Suprapubic skin (tissue), 4 donors: ENCODE measurements around the gene TNNI3. TPM values are rescaled to one million over a fixed set of nuclear protein-coding genes. Genes with fewer than 3 reads are reported as not detected.

Experiments used
- DNase-seq, 2 donors: peaks; one replicate each; pipeline ENCODE4 v3.0.0-alpha.2; 2019; ENCODE audit warnings: low spot score in 2 of 2
- H3K27ac ChIP-seq: fragments of 200-600 bp; sonication (generic); one replicate; pipeline ENCODE4 v1.5.1; 2019
- H3K27me3 ChIP-seq: fragments of 200-600 bp; sonication (generic); one replicate; pipeline ENCODE4 v1.5.1; 2019
- H3K36me3 ChIP-seq: fragments of 200-600 bp; sonication (generic); one replicate; pipeline ENCODE4 v1.5.1; 2019
- H3K4me1 ChIP-seq: fragments of 200-600 bp; sonication (generic); one replicate; pipeline ENCODE4 v1.5.1; 2019
- H3K4me3 ChIP-seq: fragments of 200-600 bp; sonication (generic); one replicate; pipeline ENCODE4 v1.5.1; 2019; ENCODE audit warnings: mild to moderate bottlenecking
- H3K9me3 ChIP-seq: fragments of 200-600 bp; sonication (generic); one replicate; pipeline ENCODE4 v1.5.1; 2019
- CTCF ChIP-seq, 2 donors: fragments of 200-600 bp in 1 of 2; fragments of 450-650 bp in 1 of 2; sonication (generic) in 1 of 2; IDR thresholded peaks; one replicate each; pipeline ENCODE4 v1.5.1; 2016 to 2019; ENCODE audit warnings: antibody characterized with exemption in 2 of 2, mild to moderate bottlenecking in 1 of 2, moderate library complexity in 1 of 2
- EP300 ChIP-seq: sonication (generic); formaldehyde crosslinking; IDR thresholded peaks from one replicate; pipeline ENCODE4 v1.6.1; 2017; ENCODE audit warnings: antibody characterized with exemption
- POLR2A ChIP-seq, 2 donors: fragments of 450-650 bp; IDR thresholded peaks; one replicate each; pipeline ENCODE4 v1.6.1; 2017; ENCODE audit warnings: antibody characterized with exemption in 2 of 2, mild to moderate bottlenecking in 2 of 2, moderate library complexity in 2 of 2
- POLR2AphosphoS5 ChIP-seq, 3 donors: sonication (generic); formaldehyde crosslinking; IDR thresholded peaks; one replicate each; pipeline ENCODE4 v1.6.1; 2017; ENCODE audit warnings: antibody characterized with exemption in 3 of 3
- WGBS: methylation state at CpG from one replicate; pipeline ENCODE4 v1.1.5; 2018; 5-methylcytosine and 5-hydroxymethylcytosine counted together
- total RNA-seq, 4 donors: library from RNA; depleted of rRNA; stranded (reverse); fragments of >200 nt; gene quantifications; one replicate each; pipeline ENCODE4 v1.1.0, GENCODE V29; 2016

Gene TNNI3
- total RNA-seq, 4 donors from 2014 or later = 1.7 to 4.7 (median 3.2) TPM

- no peak for TF ChIP-seq CTCF (IDR thresholded peaks at IDR 0.05)
- TF ChIP-seq EP300 = no peak
- TF ChIP-seq POLR2AphosphoS5 (IDR thresholded peaks at IDR 0.05) = no peak
- TF ChIP-seq POLR2A (IDR thresholded peaks at IDR 0.05) = no peak
- Histone ChIP-seq H3K36me3 (no peaks in the 10 kb centered on the region), H3K9me3 (no peaks in the 10 kb centered on the region), H3K27ac (no peak overlapping the region), H3K4me1 (no peaks in the 10 kb centered on the region), H3K4me3 (no peak overlapping the region), H3K27me3 (peaks cover 49% of the 10 kb centered on the region)
- 23% methylated on average over 3 of the region's 3 CpGs for WGBS
- DNase-seq = no peak
Measured at GRCh38 chr19:55134736-55135135, 22.8 kb downstream of the TNNI3 start.

- Histone ChIP-seq H3K27ac (no peak overlapping the region), H3K27me3 (peaks cover 51% of the 10 kb centered on the region), H3K36me3 (no peaks in the 10 kb centered on the region), H3K9me3 (no peaks in the 10 kb centered on the region), H3K4me1 (no peaks in the 10 kb centered on the region), H3K4me3 (no peak overlapping the region)
- WGBS = 61% methylated on average over 24 of the region's 25 CpGs
- TF ChIP-seq CTCF (IDR thresholded peaks at IDR 0.05) = no peak
- no peak for TF ChIP-seq EP300
- TF ChIP-seq POLR2A (IDR thresholded peaks at IDR 0.05) = no peak
- no peak for TF ChIP-seq POLR2AphosphoS5 (IDR thresholded peaks at IDR 0.05)
- no peak for DNase-seq
Measured at GRCh38 chr19:55133639-55134444, 23.7 kb downstream of the TNNI3 start.

- no peak for DNase-seq
- Histone ChIP-seq H3K36me3 (no peaks in the 10 kb centered on the region), H3K27ac (no peak overlapping the region), H3K4me3 (no peak overlapping the region), H3K4me1 (no peaks in the 10 kb centered on the region), H3K9me3 (no peaks in the 10 kb centered on the region), H3K27me3 (peaks cover 42% of the 10 kb centered on the region)
- TF ChIP-seq CTCF (IDR thresholded peaks at IDR 0.05) (no peak), EP300 (no peak), POLR2AphosphoS5 (IDR thresholded peaks at IDR 0.05) (no peak), POLR2A (IDR thresholded peaks at IDR 0.05) (no peak)
- WGBS = 48% methylated on average over 14 of the region's 14 CpGs
Measured at GRCh38 chr19:55132453-55133129, 24.9 kb downstream of the TNNI3 start.

GRCh38 chr19:55131421-55131820 is 26.1 kb downstream of the TNNI3 start:
- DNase-seq = no peak
- H3K4me1 ChIP-seq = no peaks in the 10 kb centered on the region
- no peaks in the 10 kb centered on the region for H3K36me3 ChIP-seq
- WGBS = 68% methylated on average over 16 of the region's 16 CpGs
- no peaks in the 10 kb centered on the region for H3K9me3 ChIP-seq
- no peak overlapping the region for H3K4me3 ChIP-seq
- TF ChIP-seq POLR2AphosphoS5 (IDR thresholded peaks at IDR 0.05) = no peak
- TF ChIP-seq EP300 = no peak
- no peak for TF ChIP-seq CTCF (IDR thresholded peaks at IDR 0.05)
- TF ChIP-seq POLR2A (IDR thresholded peaks at IDR 0.05) = no peak
- H3K27ac ChIP-seq = no peak overlapping the region
- H3K27me3 ChIP-seq = peaks cover 30% of the 10 kb centered on the region

- Histone ChIP-seq H3K36me3 (no peaks in the 10 kb centered on the region), H3K27ac (no peak overlapping the region), H3K27me3 (peaks cover 5% of the 10 kb centered on the region), H3K9me3 (no peaks in the 10 kb centered on the region), H3K4me1 (peaks cover 36% of the 10 kb centered on the region), H3K4me3 (no peak overlapping the region)
- TF ChIP-seq POLR2AphosphoS5 (IDR thresholded peaks at IDR 0.05) = no peak
- TF ChIP-seq CTCF (IDR thresholded peaks at IDR 0.05) = no peak
- no peak for TF ChIP-seq EP300
- DNase-seq = no peak
- WGBS = 82% methylated on average over 14 of the region's 14 CpGs
Measured at GRCh38 chr19:55119053-55119452, 38.5 kb downstream of the TNNI3 start.
